Kidney epithelial cell (primary cell): ENCODE data around the gene AHNAK2. TPM values are rescaled to one million over a fixed set of nuclear protein-coding genes. Genes with fewer than 3 reads are reported as not detected.
"Not testable (repeated sequence)": the region's sequence is repeated elsewhere in the genome, so short reads cannot be mapped to it uniquely, and the experiment has no call there.

ENCODE experiments used
- DNase-seq: peaks from one replicate; pipeline ENCODE4 v3.0.0-alpha.2; 2010; ENCODE audit warnings: low read depth
- H3K27me3 ChIP-seq: 2 replicates; pipeline ENCODE4 v1.6.0; 2011; ENCODE audit warnings: low read length; ENCODE audit not compliant: control insufficient read depth, insufficient read depth
- H3K36me3 ChIP-seq: 2 replicates; pipeline ENCODE4 v1.5.1; 2011; ENCODE audit warnings: low read length; ENCODE audit not compliant: control insufficient read depth, insufficient read depth
- H3K4me3 ChIP-seq: 2 replicates; pipeline ENCODE4 v1.5.1; 2011; ENCODE audit warnings: low read depth, mild to moderate bottlenecking, control low read depth, low read length
- CTCF ChIP-seq: IDR thresholded peaks from 2 replicates; pipeline ENCODE4 v1.5.1; 2011; ENCODE audit warnings: mild to moderate bottlenecking, moderate library complexity, low read length, control low read depth, inconsistent platforms; ENCODE audit not compliant: insufficient read depth, poor library complexity, severe bottlenecking
- total RNA-seq: library from RNA; depleted of rRNA; stranded (reverse); fragments of >200 nt; gene quantifications from 2 replicates; pipeline ENCODE4 v1.2.3, GENCODE V29; 2015

The AHNAK2 gene
- total RNA-seq, 1 donor from 2014 or later, result 121 TPM

GRCh38 chr14:104912053-104912452 is 66.1 kb downstream of the AHNAK2 start:
- TF ChIP-seq CTCF, result no peak
- Histone ChIP-seq H3K36me3 (no peaks in the 10 kb centered on the region), H3K4me3 (no peak overlapping the region), H3K27me3 (peaks cover 5% of the 10 kb centered on the region)
- DNase-seq, result no peak

DNA sequence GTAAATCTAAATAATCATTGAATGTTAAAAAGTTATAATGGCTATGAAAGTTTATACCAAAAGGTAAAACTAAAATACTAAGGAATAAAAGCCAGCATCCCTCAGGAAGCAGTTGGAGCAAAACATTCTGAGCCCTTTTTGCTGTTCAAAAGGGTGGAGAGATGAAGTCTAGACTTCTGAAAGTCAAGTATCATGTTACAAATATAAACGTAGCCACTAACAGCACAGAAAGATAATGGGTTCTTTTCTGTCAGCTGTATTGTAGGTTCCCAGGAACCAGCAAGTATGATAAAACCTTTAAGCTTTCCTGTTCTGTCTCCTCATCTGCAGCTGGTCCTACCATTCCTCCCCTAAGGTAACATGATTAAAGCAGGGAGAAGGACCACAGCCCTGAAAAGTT is 69.9 kb downstream of the AHNAK2 start:
- no peak for DNase-seq
- Histone ChIP-seq H3K36me3 (no peaks in the 10 kb centered on the region), H3K4me3 (no peak overlapping the region), H3K27me3 (peaks cover 19% of the 10 kb centered on the region)
- no peak for TF ChIP-seq CTCF

GRCh38 chr14:104905579-104905933 is 72.6 kb downstream of the AHNAK2 start:
- H3K4me3 ChIP-seq, H3K36me3 ChIP-seq, DNase-seq: not testable (repeated sequence)
- H3K27me3 ChIP-seq, result peaks cover 19% of the 10 kb centered on the region

DNA sequence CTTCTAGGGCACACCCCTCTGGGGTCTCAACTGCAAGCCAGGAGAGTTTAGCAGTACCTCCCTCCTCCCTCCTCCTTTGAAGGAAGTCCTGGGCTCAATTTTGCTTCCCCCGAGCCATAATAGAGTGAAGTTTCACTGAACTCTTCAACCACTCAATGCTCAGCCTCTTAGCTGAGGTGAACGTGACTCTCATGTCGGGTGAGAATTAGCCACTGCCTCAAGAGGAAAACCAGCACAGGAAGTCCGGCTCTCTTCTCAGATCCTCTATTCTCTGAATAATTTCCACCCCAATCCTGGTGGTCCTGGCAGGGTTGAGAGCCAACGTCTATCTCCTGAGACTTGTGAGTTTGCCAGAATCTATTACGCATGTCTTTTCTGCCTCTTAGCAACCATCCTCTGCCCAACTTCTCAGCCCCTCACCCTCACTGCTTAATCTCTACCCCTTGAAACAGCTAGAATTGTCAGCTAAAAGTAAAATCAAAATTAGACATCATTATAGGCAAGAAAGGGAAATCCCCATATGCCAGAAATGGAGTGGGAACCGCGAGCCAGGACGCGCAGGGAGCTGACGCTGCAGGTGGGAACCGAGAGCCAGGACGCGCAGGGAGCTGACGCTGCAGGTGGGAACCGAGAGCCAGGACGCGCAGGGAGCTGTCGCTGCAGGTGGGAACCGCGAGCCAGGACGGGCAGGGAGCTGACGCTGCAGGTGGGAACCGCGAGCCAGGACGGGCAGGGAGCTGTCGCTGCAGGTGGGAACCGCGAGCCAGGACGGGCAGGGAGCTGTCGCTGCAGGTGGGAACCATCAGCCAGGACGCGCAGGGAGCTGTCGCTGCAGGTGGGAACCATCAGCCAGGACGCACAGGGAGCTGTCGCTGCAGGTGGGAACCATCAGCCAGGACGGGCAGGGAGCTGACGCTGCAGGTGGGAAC is 73.3 kb downstream of the AHNAK2 start:
- DNase-seq, H3K36me3 ChIP-seq, H3K4me3 ChIP-seq: not testable (repeated sequence)
- H3K27me3 ChIP-seq, result peaks cover 19% of the 10 kb centered on the region

DNA sequence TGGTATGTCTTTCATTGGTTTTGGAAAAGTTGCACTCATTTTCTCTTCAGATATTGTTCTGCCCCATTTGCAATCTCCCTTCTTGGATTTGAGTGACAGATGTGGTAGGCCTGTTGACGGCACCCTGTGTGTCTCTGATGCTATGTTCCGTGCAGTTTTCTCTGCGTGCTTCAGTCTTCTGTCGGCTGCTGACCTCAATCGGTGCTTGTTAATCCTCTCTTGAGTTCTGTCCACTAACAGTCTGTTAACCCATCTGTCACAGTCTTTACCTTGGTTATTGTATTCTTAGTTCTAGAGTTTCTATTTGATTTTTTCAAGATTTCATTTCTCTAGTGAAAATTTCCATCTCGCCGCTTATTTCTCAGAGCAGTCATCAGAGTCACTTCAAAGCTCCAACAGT is 74.2 kb downstream of the AHNAK2 start:
- peaks cover 22% of the 10 kb centered on the region for H3K27me3 ChIP-seq
- no peak for TF ChIP-seq CTCF
- H3K36me3 ChIP-seq, result no peaks in the 10 kb centered on the region
- DNase-seq, result no peak
- no peak overlapping the region for H3K4me3 ChIP-seq

DNA sequence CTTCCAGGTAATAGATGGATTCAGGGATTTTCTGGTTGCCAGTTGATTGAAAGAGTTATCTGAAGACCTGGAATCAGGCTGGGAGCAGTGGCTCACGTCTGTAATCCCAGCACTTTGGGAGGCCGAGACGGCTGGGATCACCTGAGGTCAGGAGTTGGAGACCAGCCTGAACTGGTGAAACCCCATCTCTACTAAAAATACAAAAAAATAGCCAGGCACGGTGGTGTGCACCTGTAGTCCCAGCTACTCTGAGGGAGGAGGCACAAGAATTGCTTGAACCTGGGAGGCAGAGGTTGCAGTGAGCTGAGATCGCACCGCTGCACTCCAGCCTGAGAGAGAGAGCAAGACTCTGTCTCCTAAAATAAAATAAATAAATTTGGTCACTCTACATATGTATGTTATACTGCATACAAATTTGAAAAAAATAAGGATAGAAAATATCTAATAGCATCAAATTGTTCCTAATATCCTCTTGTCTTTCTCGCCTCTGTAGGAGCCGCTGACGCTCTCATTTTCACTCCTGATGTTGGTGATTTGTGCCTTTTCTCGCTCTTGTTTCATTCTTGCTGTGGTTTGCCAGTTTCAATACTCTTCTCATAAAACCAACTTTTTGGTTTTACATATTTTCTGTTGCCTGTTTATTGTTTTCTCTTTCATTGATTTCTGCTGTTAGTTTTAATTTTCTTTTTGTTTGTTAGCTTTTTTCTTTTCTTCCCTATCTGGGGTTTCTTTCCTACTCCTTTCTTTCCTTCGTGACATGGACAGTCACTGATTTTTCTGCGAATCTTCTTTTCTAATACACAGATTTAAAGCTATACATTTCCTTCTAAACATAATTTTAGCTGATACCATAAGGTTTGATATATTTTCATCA is 77.3 kb downstream of the AHNAK2 start:
- no peaks in the 10 kb centered on the region for H3K36me3 ChIP-seq
- peaks cover 14% of the 10 kb centered on the region for H3K27me3 ChIP-seq
- no peak overlapping the region for H3K4me3 ChIP-seq
- no peak for TF ChIP-seq CTCF
- no peak for DNase-seq
